Measurements from ENCODE around the gene PER3.

The PER3 gene

DNA sequence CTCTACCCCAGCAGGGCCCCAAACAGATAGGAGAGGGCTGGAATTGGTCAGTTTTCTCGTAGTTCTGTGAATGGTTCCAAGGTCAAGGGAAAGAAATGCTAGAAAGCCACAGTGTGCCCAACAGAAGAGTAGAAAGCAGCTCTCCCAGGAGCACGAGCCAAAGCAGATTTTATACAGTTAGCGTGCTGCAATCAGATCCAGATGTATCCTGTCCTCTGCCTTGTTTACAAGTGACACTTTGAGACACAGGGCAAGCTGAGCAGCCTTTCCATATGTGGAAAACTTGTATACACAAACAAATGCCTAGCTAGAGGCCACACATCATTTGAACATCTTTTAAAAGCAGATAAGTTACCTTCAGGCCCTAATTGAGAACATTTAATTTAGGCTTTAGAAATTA lies 6.5 kb upstream of the PER3 start (continued):
- TF ChIP-seq, protein P1, sequence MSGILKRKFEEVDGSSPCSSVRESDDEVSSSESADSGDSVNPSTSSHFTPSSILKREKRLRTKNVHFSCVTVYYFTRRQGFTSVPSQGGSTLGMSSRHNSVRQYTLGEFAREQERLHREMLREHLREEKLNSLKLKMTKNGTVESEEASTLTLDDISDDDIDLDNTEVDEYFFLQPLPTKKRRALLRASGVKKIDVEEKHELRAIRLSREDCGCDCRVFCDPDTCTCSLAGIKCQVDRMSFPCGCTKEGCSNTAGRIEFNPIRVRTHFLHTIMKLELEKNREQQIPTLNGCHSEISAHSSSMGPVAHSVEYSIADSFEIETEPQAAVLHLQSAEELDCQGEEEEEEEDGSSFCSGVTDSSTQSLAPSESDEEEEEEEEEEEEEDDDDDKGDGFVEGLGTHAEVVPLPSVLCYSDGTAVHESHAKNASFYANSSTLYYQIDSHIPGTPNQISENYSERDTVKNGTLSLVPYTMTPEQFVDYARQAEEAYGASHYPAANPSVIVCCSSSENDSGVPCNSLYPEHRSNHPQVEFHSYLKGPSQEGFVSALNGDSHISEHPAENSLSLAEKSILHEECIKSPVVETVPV (CRISPR knock-in tag; IDR thresholded peaks at IDR 0.05), result no peak
- no peak for TF ChIP-seq ARNTL (CRISPR knock-in tag; IDR thresholded peaks at IDR 0.05; ENCODE audit: borderline replicate concordance, low read depth)
- TF ChIP-seq, protein P2, sequence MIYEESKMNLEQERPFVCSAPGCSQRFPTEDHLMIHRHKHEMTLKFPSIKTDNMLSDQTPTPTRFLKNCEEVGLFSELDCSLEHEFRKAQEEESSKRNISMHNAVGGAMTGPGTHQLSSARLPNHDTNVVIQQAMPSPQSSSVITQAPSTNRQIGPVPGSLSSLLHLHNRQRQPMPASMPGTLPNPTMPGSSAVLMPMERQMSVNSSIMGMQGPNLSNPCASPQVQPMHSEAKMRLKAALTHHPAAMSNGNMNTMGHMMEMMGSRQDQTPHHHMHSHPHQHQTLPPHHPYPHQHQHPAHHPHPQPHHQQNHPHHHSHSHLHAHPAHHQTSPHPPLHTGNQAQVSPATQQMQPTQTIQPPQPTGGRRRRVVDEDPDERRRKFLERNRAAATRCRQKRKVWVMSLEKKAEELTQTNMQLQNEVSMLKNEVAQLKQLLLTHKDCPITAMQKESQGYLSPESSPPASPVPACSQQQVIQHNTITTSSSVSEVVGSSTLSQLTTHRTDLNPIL (CRISPR knock-in tag; IDR thresholded peaks at IDR 0.05; ENCODE audit: low read depth), result no peak

DNA sequence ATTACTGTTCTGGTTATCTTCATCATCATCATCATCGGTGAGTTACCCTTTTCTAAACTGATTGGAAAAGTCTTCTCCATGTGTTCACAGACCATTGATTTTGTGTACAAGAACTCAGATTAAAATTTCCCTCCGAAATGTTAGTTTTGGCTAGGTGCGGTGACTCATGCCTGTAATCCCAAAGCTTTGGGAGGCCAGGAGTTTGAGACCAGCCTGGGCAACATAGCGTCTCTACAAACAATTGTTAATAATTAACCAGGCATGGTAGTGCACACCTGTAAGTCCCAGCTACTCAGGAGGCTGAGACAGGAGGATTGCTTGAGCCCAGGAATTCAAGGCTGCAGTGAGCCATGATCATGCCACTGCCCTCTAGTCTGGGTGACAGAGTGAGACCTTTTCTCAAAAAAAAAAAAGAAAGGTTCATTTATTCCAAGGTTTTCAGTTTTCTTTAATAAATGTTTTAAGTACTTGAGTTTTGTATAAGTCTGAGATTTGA lies 5.9 kb upstream of the PER3 start:
- TF ChIP-seq ISL1 (CRISPR knock-in tag; IDR thresholded peaks at IDR 0.05), result no peak
- no peak for TF ChIP-seq ZC3H10 (CRISPR knock-in tag; IDR thresholded peaks at IDR 0.05)
- TF ChIP-seq ZNF8 (CRISPR knock-in tag; IDR thresholded peaks at IDR 0.05), result no peak
- no peak for TF ChIP-seq PPARA (CRISPR knock-in tag; IDR thresholded peaks at IDR 0.05; ENCODE audit: borderline replicate concordance)
- TF ChIP-seq, protein P3, sequence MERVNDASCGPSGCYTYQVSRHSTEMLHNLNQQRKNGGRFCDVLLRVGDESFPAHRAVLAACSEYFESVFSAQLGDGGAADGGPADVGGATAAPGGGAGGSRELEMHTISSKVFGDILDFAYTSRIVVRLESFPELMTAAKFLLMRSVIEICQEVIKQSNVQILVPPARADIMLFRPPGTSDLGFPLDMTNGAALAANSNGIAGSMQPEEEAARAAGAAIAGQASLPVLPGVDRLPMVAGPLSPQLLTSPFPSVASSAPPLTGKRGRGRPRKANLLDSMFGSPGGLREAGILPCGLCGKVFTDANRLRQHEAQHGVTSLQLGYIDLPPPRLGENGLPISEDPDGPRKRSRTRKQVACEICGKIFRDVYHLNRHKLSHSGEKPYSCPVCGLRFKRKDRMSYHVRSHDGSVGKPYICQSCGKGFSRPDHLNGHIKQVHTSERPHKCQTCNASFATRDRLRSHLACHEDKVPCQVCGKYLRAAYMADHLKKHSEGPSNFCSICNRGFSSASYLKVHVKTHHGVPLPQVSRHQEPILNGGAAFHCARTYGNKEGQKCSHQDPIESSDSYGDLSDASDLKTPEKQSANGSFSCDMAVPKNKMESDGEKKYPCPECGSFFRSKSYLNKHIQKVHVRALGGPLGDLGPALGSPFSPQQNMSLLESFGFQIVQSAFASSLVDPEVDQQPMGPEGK (CRISPR knock-in tag; IDR thresholded peaks at IDR 0.05; ENCODE audit: borderline replicate concordance), result no peak
- TF ChIP-seq, protein P4, sequence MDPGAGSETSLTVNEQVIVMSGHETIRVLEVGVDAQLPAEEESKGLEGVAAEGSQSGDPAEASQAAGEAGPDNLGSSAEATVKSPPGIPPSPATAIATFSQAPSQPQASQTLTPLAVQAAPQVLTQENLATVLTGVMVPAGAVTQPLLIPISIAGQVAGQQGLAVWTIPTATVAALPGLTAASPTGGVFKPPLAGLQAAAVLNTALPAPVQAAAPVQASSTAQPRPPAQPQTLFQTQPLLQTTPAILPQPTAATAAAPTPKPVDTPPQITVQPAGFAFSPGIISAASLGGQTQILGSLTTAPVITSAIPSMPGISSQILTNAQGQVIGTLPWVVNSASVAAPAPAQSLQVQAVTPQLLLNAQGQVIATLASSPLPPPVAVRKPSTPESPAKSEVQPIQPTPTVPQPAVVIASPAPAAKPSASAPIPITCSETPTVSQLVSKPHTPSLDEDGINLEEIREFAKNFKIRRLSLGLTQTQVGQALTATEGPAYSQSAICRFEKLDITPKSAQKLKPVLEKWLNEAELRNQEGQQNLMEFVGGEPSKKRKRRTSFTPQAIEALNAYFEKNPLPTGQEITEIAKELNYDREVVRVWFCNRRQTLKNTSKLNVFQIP (CRISPR knock-in tag; IDR thresholded peaks at IDR 0.05; ENCODE audit: borderline replicate concordance, low read depth), result no peak
- TF ChIP-seq TOX (CRISPR knock-in tag; IDR thresholded peaks at IDR 0.05; ENCODE audit: borderline replicate concordance), result no peak
- no peak for TF ChIP-seq TCF4 (CRISPR knock-in tag; IDR thresholded peaks at IDR 0.05; ENCODE audit: borderline replicate concordance)
- ATAC-seq, result no peak

DNA sequence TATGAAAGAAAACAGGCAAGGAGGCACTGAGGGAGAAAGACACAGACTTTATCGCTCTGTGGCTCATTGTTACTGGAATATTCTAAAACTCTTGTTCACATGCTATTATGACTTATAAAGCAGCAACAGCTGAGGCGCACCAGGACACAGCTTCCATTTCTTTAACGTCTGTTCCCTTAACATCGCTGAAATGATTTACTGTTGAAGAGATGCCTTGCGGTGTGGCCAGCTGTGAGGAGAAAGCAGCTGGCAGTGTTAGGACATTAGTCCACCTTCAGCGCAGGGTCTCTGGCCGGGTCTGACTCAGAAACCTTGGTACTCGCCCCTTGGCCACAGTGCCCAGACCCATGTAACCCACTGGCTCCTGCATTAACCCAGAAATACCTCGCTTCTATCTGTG lies 3.1 kb upstream of the PER3 start:
- TF ChIP-seq SNAI2 (CRISPR knock-in tag; IDR thresholded peaks at IDR 0.05) (no peak), PPARA (CRISPR knock-in tag; IDR thresholded peaks at IDR 0.05; ENCODE audit: borderline replicate concordance) (no peak), ISL1 (CRISPR knock-in tag; IDR thresholded peaks at IDR 0.05) (no peak), OSR1 (CRISPR knock-in tag; IDR thresholded peaks at IDR 0.05) (no peak), ARNTL (CRISPR knock-in tag; IDR thresholded peaks at IDR 0.05; ENCODE audit: borderline replicate concordance, low read depth) (no peak), TCF4 (CRISPR knock-in tag; IDR thresholded peaks at IDR 0.05; ENCODE audit: borderline replicate concordance) (no peak), ZC3H10 (CRISPR knock-in tag; IDR thresholded peaks at IDR 0.05) (no peak), ZNF565 (CRISPR knock-in tag; conservative IDR thresholded peaks at IDR 0.05; ENCODE audit: low read depth) (no peak), ZFP3 (CRISPR knock-in tag; IDR thresholded peaks at IDR 0.05) (no peak), ZNF70 (CRISPR knock-in tag; IDR thresholded peaks at IDR 0.05) (no peak), RARB (CRISPR knock-in tag; IDR thresholded peaks at IDR 0.05) (no peak), GLIS3 (CRISPR knock-in tag; IDR thresholded peaks at IDR 0.05) (no peak), CSDC2 (CRISPR knock-in tag; IDR thresholded peaks at IDR 0.05) (no peak), ESRRG (CRISPR knock-in tag; IDR thresholded peaks at IDR 0.05) (no peak), TOX (CRISPR knock-in tag; IDR thresholded peaks at IDR 0.05; ENCODE audit: borderline replicate concordance) (no peak)
- TF ChIP-seq, protein P2 (CRISPR knock-in tag; IDR thresholded peaks at IDR 0.05; ENCODE audit: low read depth), result no peak
- TF ChIP-seq, protein P3 (CRISPR knock-in tag; IDR thresholded peaks at IDR 0.05; ENCODE audit: borderline replicate concordance), result no peak
- TF ChIP-seq, protein P1 (CRISPR knock-in tag; IDR thresholded peaks at IDR 0.05), result no peak
- TF ChIP-seq, protein P4 (CRISPR knock-in tag; IDR thresholded peaks at IDR 0.05; ENCODE audit: borderline replicate concordance, low read depth), result no peak
- no peak for ATAC-seq
